Measurements from ENCODE around the gene ATRNL1.
A peak's percentile ranks its signal among the peaks of the same experiment; 100 is the strongest.
"Not testable (repeated sequence)": the region's sequence is repeated elsewhere in the genome, so short reads cannot be mapped to it uniquely, and the experiment has no call there.

The ATRNL1 gene

DNA sequence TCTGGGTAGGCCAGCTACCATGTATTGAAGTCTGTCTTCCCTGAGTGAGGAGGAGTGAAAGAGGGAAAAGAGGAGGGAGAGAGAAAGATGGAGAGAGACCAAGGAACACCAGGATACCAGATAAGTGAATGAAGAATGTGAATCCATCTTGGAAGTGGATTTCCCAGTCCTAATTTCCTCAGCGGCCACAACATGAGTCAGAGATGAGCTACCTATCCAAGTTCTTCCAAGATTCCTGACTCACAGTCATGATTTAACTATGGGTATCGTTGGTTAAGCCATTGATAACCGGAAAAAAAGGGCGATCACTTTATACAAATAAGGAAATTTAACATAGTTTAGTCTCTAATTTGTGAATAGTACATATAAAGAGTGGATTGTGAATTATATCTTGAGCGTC lies 561.8 kb downstream of the ATRNL1 start:
- DNase-seq = no peak

DNA sequence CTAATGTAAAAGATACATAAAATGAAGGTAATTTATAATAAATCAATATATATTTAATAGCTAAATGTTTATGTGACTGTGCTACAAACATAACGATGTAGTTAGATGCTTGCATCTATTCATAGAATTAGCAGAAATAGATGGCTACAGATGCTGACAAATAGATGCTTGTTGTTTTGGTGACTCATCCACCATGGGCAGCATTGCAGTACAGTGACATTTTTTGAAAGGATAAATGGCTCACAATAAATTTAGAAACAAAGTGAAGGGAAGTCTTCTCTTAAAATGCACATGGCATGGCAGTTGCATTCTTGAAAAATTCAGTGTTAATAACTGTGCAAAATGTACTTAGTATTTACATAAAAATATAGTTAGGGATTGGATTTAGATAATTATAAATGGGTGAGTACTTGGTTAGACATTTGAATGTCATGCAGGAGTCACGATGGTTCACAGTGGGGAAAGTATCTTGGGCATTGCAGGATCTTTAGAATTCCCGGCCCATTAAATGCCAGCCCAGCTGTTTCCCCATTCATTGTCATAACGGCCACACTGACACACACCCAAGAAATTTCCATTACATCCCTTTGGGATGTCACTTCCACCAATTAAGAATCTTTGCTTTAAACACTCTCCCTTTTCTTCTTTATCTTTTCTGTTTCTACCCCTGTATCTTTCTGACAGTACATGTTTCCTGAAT lies 564.1 kb downstream of the ATRNL1 start:
- no peak for DNase-seq

DNA sequence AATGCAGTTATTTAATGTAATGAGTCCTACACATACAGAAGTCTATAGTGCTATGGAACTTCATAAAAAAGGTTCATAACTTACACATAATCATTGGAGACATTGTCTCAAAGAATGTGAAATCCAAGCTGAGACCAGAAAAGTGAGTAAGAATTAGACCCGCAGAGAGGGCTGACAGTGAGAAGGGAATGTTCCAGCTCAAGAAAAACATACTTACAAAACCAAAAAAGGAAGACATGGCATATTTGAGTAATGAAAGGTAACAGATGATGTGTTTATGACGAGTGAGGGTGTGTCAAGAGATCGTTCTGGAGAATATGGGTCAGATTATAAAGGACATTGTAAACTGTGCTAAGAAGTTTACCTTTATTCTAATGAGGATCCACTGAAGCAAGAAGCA lies 566.5 kb downstream of the ATRNL1 start:
- no peak for DNase-seq

DNA sequence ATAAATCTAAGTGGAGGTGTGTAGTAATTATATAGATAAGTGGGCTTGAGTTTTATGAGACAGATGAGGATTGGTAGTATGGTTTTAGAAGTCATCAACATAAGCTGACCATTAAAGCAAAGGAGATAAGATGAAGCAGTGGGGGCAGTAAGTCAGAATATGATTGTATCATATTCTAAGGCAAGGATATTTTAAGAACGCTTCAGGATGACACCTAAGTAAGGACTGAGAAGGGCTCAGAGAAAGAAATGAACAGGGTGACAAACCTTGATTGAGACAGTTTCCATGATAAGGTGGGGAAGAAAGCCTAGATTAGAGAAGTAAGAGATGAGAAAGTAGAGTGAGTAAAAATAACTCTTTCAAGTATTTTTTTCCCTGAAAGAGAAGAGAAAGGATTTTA lies 567.2 kb downstream of the ATRNL1 start:
- no peak for DNase-seq

DNA sequence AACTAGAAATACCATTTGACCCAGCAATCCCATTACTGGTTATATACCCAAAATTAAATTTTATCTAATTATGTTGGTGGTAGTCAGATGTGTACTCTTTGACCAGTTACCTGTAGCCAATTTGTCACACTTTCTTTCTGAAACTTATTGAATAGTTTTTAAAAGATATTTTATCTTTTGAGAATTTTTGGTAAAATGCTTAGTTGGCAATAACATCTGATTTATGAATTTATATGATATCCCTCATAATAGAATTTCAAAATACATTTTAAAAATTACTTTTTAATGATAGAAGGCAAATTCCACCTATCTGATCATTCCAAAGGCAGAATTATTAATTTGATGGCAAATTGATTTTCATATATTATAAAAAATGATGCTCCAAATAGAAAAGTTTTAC lies 569.3 kb downstream of the ATRNL1 start:
- no peak for DNase-seq

DNA sequence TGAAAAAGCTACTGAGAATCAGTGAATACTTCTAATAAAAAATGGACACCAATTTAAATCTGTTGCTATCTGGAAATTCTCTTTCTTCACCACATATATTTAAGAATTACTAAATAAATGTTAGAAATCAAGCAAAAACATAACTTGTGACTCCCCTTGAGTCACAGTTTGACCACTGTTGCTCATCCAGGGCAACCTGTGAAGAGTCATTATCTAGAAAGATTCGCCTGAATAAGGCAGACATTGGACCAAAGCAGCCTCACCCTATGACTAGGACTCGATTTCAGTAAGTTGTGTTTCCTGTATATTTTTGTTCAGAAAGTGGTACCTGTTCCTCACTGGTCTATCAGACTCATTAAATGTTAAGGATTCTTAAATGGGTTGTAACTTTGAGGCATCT lies 572.4 kb downstream of the ATRNL1 start:
- no peak for DNase-seq

DNA sequence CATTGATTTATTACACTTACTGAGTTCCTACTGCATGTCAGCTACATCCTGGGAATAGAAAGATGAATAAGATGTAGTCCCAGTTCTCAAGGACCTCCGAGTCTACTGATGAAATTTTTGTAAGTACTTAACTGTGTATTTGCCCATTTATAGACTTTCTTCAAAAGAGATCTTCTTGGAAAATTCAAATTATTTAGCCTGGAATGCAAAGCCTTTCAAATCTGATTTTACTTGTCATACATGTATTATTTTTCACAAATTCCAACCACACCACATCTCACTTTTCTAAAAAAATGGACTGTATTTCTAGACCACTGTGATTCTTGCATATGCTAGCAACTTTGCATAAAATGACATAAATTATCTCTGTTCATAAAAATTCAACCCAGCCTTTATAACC lies 581.3 kb downstream of the ATRNL1 start:
- DNase-seq = no peak

DNA sequence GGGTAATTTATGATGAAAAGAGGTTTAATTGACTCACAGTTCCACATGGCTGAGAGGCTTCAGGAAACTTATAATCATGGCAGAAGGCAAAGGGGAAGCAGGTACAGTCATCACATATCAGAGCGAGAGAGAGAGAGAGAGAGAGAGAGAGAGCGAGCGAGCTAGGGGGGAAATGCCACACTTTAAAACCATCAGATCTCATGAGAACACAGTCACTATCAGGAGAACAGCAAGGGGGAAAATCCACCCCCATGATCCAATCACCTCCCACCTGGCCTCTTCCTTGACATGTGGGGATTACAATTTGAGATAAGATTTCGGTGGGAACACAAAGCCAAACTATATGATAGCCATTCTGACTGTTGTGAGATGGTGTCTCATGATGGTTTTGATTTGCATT lies 603.6 kb downstream of the ATRNL1 start:
- DNase-seq = no peak

DNA sequence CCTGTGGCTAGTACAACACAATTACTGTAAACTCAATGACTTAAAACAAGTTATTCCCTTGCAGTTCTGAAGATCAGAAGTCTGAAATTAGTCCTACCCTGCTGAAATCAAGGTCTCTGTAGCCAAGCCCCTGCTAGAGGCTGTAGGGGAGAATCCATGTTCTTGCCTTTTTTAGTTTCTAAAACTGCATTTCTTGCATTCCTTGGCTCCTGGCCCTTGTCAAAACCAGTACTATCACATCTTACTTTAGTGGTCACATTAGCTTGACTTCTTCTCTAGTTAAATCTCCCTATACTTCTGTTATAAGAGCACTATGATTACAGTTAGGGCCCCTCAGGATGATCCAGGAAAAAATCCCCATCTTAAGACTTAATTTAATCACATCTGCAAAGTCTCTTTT lies 612.9 kb downstream of the ATRNL1 start:
- no peak for DNase-seq

DNA sequence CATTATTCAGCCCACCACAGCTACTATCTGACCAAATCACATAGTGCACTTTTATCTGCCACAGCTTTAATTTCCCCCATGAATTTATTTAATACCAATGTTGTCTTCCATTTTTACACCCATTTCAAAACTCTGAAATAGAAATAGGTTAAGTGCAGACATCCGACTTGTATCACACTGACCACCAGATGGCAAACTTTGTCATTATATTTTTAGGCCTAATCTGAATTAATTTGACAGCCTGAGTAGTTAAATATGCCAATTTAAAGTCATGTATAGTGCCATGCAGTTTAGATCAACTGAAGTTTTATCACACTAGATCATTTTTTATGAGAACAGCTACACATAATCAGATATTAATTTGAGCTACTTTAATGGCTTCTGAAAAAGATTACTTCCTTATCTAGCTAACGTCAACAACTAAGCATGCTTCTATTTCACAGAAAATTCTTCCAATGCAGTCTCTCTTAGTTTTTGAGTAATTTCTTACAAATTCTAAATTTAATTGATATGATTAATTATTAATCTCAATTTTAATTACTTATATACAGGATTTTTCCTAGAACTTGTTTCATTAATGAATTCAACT lies 613.4 kb downstream of the ATRNL1 start:
- DNase-seq = peak; percentile 40

DNA sequence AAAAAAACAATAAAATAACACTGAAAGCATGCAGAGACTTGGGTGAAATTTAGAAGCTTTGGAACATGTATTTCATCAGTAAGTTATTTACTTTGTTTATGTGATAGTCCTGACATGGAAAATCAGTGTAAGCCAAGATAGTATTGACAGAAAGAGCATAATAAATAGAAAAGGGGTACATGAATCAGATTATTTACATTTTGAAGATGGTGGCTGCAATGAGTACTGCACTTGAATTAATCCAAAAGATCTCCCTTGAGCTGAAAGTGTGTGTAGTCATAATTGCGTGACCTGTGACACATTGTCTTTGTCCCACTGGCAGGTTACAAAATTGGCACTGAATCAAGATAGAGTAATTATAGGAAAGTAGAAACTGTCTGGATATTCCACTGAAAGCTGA lies 617.0 kb downstream of the ATRNL1 start:
- no peak for DNase-seq

DNA sequence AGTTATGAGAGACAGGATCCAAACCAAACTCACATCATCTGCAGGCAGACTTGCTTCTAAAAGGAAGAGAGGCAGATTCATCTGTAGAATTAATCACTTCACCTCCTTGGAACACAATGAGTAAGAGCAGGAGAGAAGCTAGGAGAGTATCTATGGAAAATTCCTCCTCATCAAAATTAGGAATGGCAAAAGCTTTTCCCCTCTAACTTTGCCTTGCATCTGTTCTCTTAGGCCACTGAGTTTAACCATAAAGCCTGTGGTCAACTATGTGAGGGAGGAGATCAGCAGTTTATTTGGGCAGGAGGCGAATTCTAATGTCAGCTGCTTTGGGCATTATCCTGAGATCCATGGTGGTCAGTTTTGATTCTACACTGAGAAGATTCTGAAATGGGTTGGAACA lies 618.1 kb downstream of the ATRNL1 start:
- no peak for DNase-seq

DNA sequence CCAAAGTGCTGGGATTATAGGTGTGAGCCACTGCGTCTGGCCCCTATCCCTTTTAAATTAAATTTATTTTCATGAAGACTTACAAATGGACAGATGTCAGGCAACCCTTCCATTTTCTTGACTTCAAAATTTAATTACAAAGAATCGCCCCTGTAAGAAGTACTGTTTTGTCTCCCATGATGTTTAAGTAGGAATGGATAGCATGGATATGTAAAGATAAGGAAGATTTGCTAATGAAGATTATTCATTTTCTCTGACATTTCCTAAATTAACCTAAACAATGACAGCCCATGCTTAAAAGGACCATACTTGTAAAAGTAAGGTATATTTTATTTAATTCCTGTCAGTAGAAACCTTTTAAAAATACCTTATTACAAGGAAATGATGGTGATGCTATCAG lies 627.0 kb downstream of the ATRNL1 start:
- DNase-seq = no peak

DNA sequence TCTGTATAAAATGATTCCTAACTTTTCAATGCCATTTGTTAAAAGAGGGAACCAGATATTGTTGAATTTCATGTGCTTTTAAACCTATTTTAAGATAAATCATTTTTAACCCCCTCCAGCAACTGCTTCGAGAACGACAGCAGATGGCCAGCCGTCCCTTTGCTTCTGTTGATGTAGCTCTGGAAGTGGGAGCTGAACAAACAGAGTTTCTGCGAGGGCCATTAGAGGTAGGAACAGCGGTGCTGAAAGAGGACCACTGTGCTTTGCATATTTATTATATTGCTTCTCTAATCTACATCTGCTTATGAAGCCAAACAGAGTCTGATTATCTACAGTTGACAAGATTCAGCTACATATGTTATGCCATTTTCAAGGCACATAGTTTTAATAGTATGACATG lies 634.0 kb downstream of the ATRNL1 start:
- DNase-seq = peak; percentile 66

DNA sequence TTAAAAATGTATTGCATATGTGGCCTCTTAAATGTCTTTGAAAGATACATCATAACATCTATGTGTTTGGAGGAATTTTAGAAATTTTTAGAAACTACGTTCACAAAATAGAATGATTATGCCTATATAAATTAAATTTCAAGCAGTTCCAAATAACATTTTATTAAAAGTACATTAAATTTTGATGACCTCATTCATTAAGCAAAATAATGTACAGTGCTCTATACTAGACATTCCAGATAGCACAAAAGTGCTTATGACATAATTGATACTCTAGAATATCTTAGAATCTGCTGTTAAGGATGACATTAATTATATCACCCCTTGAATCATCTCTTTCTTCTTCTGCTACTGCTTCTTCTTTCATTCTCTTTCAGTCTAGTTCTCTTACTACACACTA lies 650.9 kb downstream of the ATRNL1 start:
- no peak for DNase-seq

DNA sequence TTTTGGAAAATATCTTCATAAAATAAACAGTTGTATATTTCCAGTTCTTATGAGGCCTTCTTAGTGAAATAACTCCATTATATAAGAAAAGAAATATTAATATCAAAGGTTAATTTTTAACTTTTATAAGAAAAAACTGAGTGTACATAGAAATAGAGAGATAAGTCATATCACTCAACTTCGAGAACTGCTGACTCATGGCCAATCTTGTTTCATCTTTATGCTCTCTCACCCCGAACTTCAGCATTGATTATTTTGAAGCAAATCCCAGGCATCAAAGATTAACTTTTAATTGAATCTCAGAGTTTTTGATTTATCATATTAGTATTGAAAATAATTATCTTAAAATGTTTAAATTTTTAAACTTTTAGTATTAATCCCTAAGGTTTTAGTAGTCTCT lies 652.8 kb downstream of the ATRNL1 start:
- DNase-seq = no peak

DNA sequence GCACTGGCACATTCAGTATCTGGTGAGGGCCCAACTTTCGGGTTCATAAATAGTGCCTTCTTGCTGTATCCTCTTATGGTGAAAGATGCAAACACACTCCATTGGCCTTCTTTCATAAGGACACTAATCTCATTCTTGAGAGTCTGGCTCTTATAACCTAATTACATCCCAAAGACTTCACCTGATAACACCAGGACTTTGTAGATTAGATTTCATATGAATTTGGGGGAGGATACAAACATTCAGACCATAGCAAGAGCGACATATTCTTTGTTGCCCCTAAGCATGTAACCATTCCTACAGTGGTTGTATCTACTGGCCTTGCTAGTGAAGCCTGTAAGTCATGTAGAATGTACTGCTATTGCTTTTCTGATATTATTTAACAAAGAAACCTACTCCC lies 654.6 kb downstream of the ATRNL1 start:
- DNase-seq = no peak

DNA sequence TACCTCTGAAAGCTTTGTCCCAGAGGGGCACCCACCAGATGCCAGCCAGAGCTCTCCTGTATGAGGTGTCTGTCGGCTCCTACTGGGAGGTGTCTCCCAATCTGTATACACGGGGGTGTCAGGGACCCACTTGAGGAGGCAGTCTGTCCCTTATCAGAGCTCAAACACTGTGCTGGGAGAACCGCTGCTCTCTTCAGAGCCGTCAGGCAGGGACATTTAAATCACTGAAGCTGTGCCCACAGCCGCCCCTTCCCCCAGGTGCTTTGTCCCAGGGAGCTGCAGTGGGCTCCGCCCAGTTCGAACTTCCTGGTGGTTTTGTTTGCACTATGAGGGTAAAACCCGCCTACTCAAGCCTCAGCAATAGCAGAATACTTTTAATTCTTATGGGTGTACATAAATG lies 665.3 kb downstream of the ATRNL1 start:
- not testable (repeated sequence) for DNase-seq

DNA sequence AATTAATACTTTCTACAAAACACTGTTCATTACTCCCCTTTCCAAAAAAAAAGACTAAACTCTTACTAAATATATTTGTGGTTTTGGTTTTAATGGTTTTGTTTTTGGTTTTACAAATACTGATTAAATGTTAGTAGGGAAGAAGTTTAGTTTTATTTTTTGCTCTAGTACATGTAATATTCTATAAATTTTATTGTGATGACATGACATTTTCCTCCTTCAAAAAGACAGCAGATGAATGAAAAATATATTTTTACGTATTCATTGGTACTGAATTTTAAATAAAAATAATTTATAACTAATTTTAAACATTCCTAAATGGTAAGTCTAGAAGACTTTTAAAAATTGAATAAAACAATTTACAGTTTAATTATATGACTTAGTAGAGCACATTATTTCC lies 667.0 kb downstream of the ATRNL1 start:
- no peak for DNase-seq

DNA sequence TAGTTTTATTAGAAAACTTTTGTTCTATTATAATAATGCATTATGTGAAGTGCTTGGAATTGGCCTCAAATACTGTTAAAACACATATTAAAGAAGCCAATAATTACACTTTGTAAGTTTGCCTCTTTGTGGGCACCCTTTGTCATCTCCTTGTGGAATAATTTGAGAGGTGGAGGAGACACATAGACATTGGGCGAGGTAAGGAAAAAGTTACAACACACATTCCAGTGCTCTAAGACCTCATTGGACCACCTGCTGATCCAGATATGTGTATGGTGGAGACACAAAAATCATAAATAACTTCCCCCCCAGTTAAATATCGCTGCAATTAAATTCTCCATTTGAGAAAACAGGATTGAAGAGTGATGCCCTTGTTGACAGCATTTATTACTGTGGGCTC lies 668.0 kb downstream of the ATRNL1 start:
- DNase-seq = no peak

DNA sequence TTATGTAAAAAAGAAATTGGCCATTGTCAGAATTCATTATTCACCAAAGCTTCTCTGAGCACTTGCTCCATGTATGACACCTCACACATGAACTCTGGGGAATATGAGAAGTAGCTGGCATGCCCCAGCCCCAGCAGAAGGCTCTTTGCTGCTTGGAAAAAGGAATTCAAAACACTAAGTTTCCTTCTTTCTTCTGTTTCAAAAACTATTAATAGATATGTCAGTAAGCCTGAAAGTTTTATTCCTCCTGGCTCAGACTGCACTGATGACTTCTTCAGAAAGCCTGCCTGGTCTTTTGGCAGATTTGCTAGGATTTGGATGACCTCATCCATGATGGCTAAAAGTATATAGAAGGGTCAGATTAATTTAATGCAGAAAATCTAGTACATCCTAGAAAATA lies 668.9 kb downstream of the ATRNL1 start:
- DNase-seq = no peak

DNA sequence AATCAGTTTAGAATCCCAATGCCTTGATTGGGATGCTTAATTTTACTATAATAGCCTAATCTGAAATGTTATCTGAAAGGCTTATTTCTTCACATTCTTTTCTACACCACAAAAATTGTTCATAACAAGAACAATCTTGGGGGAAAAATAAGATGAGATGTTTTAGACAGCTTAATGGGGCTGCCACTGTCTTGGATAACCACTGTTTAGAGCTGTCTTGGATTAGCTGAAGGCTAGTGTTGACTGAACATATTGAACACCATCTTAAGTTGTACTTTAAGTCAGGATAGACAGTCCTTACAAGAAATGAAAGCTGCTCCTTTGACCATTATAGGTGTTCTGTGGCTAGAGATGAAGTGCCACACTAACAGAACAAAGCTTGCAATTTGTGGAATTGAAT lies 678.6 kb downstream of the ATRNL1 start:
- no peak for DNase-seq

DNA sequence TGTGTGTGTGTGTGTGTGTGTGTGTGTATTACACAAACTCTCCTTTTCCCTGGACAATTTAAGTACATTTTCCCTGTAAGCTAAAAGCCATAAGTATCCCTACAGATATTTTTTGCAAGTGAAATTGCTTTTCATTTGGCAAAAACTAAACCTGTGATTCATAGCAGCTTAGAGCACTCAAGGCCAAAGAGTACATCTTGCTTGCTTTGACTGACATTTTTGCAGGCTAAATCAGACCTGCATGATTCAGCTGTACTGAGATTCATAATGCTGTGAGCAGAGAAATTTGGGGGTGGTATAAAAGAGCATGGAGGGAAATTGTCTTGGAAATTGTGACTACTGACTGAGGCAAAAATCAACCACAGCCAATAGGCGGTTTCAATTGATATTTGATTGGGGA lies 679.4 kb downstream of the ATRNL1 start:
- DNase-seq = no peak

DNA sequence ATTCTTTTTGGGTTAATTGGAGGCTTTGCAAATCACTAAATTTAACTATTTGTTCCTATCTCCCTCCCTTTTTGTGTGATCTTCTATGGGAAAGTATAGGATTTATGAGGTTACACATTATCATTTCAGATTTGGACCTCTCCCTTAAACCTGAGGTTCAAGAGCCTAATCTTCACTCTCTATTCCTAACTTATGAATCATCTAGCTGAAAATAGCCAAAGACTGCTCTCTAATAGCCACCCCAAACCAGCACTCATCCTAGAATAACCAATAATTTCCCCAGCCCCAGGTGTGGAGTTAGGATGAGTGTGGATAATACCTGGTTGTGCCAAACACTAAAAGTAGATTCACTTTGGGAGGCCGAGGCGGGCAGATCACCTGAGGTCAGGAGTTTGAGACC lies 680.7 kb downstream of the ATRNL1 start:
- DNase-seq = no peak

DNA sequence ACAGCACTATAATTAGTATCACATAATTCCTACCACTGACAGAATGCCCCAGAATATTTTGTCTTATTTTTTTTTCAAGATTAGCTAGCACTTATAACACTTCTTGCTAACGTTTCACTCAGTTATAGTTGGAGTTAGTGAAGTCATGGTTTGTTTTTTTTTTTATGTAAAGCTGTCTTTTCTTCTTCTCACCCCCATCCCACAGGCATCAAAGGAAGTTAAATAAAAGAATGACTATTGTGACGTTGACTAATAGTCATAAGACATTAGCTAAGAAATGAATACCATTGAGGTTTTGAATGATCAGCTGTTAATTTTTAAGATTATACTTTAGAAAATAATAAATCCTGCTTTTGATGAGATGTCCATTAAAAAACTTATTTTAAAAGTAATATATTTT lies 681.6 kb downstream of the ATRNL1 start:
- no peak for DNase-seq
